SK-N-MC (cell line): ENCODE measurements around the gene TMEM14A.

Experiments used
- EZH2 ChIP-seq: fragments of 200-600 bp; sonication (generic); IDR thresholded peaks from one replicate; pipeline ENCODE4 v1.6.1; 2017; ENCODE audit warnings: antibody characterized with exemption
- POLR2AphosphoS5 ChIP-seq: IDR thresholded peaks from 2 replicates; pipeline ENCODE4 v1.6.1; 2012; ENCODE audit warnings: mild to moderate bottlenecking, low read depth, low read length, borderline replicate concordance

DNA sequence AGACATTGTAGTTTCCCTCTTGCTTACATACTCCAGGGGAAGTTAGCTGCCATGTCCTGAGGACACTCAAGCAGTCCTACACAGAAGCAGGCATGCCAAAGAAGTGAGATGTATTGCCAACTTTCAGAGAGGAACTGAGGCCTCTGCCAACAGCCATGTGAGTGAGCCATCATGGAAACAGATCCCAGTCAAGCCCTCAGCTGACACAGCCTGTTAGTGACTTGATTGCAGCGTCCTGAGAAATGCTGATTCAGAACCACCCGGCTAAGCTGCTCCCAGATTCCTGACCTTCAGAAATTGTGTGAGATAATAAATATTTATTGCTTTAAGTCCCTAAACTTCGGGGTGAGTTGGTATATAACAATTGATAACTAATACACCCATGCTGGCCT is 54.2 kb downstream of the TMEM14A start:
- TF ChIP-seq EZH2 (no peak), POLR2AphosphoS5 (no peak)
